Uterus (tissue), 2 donors: ENCODE data around the gene MAML2.

Experiments
- POLR2A ChIP-seq, 2 donors: fragments of 450-650 bp; IDR thresholded peaks; one replicate each; pipeline ENCODE4 v1.6.1; 2016; ENCODE audit warnings: antibody characterized with exemption in 2 of 2, mild to moderate bottlenecking in 1 of 2, moderate library complexity in 1 of 2
- TF ChIP-seq, protein P1 (sequence below), 4 experiments: fragments of 200-600 bp in 2 of 4; fragments of 450-650 bp in 2 of 4; sonication (generic) in 2 of 4; IDR thresholded peaks; one replicate each; pipeline ENCODE4 v1.5.1; 2016 to 2019; ENCODE audit warnings: antibody characterized with exemption in 4 of 4, mild to moderate bottlenecking in 2 of 4, moderate library complexity in 1 of 4

DNA sequence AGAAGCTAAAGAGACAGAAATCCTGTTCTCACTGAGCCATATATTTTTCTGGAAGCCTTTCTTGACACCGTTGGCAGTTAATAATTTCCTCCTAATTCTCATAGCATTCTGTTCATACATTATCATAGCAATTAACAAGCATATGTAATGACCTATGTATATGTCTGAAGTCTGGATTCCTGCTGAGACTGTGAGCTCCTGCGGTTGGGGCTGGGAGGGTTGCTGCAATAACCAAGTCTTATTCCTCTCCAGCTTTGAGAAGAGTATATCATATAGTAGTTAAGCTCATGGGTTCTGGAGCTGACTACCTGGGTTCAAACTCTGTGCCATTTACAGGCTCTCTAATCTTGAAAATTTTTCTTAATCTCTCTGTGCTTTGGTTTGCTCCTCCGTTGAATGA is 175.2 kb downstream of the MAML2 start:
- TF ChIP-seq, protein P1, sequence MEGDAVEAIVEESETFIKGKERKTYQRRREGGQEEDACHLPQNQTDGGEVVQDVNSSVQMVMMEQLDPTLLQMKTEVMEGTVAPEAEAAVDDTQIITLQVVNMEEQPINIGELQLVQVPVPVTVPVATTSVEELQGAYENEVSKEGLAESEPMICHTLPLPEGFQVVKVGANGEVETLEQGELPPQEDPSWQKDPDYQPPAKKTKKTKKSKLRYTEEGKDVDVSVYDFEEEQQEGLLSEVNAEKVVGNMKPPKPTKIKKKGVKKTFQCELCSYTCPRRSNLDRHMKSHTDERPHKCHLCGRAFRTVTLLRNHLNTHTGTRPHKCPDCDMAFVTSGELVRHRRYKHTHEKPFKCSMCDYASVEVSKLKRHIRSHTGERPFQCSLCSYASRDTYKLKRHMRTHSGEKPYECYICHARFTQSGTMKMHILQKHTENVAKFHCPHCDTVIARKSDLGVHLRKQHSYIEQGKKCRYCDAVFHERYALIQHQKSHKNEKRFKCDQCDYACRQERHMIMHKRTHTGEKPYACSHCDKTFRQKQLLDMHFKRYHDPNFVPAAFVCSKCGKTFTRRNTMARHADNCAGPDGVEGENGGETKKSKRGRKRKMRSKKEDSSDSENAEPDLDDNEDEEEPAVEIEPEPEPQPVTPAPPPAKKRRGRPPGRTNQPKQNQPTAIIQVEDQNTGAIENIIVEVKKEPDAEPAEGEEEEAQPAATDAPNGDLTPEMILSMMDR (IDR thresholded peaks at IDR 0.05): no peak
- TF ChIP-seq POLR2A (IDR thresholded peaks at IDR 0.05): no peak
